ENCODE data around the gene PTPRD. TPM values are rescaled to one million over a fixed set of nuclear protein-coding genes. Genes with fewer than 3 reads are reported as not detected.

Gene PTPRD
- total and polyA plus RNA-seq, 2 of the 4 experiments (the other 2 are of a cell fraction) = 0.07 to 0.18 TPM

- no peak overlapping the region for H2BK15ac ChIP-seq (ENCODE audit: low read depth, low read length)
- no peak overlapping the region for H3K23ac ChIP-seq (ENCODE audit: low read depth, low read length)
- no peak overlapping the region for H2BK20ac ChIP-seq (ENCODE audit: low read depth, low read length)
- in situ Hi-C loops (cut with MboI; ENCODE audit: low sequenced_read_pairs) (no loop called here), dilution Hi-C loops (cut with HindIII; ENCODE audit: low sequenced_read_pairs, unreplicated experiment) (no loop called here), intact Hi-C loops (cut with micrococcal nuclease) (no loop called here)
- H3K4me3 ChIP-seq (ENCODE audit: insufficient read depth, low read depth, low read length) = no peak overlapping the region
- no peaks in the 10 kb centered on the region for H3K9me1 ChIP-seq (ENCODE audit: insufficient read depth, low read length)
- no peaks in the 10 kb centered on the region for H3K27me3 ChIP-seq (ENCODE audit: control insufficient read depth, insufficient read depth, low read length)
- ChIA-PET CTCF (no interaction called here), POLR2A (ENCODE audit: unreplicated experiment) (no interaction called here)
- no peak overlapping the region for H4K8ac ChIP-seq (ENCODE audit: low read depth in 2 of 2, low read length in 2 of 2)
- no peak overlapping the region for H2BK120ac ChIP-seq (ENCODE audit: low read depth, low read length)
- H3K9ac ChIP-seq (ENCODE audit: low read depth, low read length) = no peak overlapping the region
- H3K9me3 ChIP-seq (ENCODE audit: control insufficient read depth, insufficient read depth, low read length) = no peaks in the 10 kb centered on the region
- no peak overlapping the region for H3K56ac ChIP-seq (ENCODE audit: extremely low read depth, insufficient read depth, low read length)
- H2BK5ac ChIP-seq (ENCODE audit: low read depth, low read length, poor library complexity, severe bottlenecking) = no peak overlapping the region
- no peak for ATAC-seq (ENCODE audit: low read depth)
- BruUV-seq (replicated peaks) = no TSS peak
- no peak overlapping the region for H4K91ac ChIP-seq (ENCODE audit: insufficient read depth, low read depth, low read length)
- no peak overlapping the region for H3K4me2 ChIP-seq (ENCODE audit: low read depth, low read length)
- no peak overlapping the region for H4K5ac ChIP-seq (ENCODE audit: low read depth, low read length)
- WGBS, 2 experiments (ENCODE audit: extremely low coverage in 2 of 2, insufficient read length in 1 of 2) = no CpG with 5 or more reads among the region's 6 CpGs
- H2AK9ac ChIP-seq (replicated peaks; ENCODE audit: low read depth, low read length, poor library complexity) = no peak overlapping the region
- H2AK5ac ChIP-seq (ENCODE audit: low read depth, low read length) = no peak overlapping the region
- no peak overlapping the region for H3K14ac ChIP-seq (replicated peaks; ENCODE audit: low read depth, low read length)
- no peaks in the 10 kb centered on the region for H3K79me1 ChIP-seq (ENCODE audit: low read depth in 1 of 2, low read length in 2 of 2)
- no peak for TF ChIP-seq MXI1 (IDR thresholded peaks at IDR 0.05; ENCODE audit: borderline replicate concordance, low read depth, low read length)
- no peak for TF ChIP-seq BHLHE40 (IDR thresholded peaks at IDR 0.05; ENCODE audit: low read depth, low read length)
- no peak for TF ChIP-seq CHD1 (IDR thresholded peaks at IDR 0.05; ENCODE audit: low read depth, low read length)
- TF ChIP-seq RAD21 (IDR thresholded peaks at IDR 0.05; ENCODE audit: low read length) = no peak
- TF ChIP-seq SMC3 (IDR thresholded peaks at IDR 0.05; ENCODE audit: low read depth, low read length) = no peak
- TF ChIP-seq MAZ (IDR thresholded peaks at IDR 0.05; ENCODE audit: borderline replicate concordance, low read depth, low read length) = no peak
- no peak for TF ChIP-seq CEBPB (IDR thresholded peaks at IDR 0.05; ENCODE audit: low read depth, low read length)
- H3K4ac ChIP-seq (ENCODE audit: low read depth, low read length) = no peak overlapping the region
- no peak for DNase-seq
- no peaks in the 10 kb centered on the region for H3K36me3 ChIP-seq (ENCODE audit: control insufficient read depth, insufficient read depth, low read length)
- no peak overlapping the region for H3K18ac ChIP-seq (ENCODE audit: low read depth, low read length)
- no peaks in the 10 kb centered on the region for H3K4me1 ChIP-seq (ENCODE audit: control insufficient read depth, insufficient read depth, low read length)
- no peak overlapping the region for H2AFZ ChIP-seq (replicated peaks; ENCODE audit: low read length, poor library complexity)
- no peaks in the 10 kb centered on the region for H4K20me1 ChIP-seq (ENCODE audit: insufficient read depth, low read length)
- H3K27ac ChIP-seq (ENCODE audit: insufficient read depth, low read length) = no peak overlapping the region
Measured at GRCh38 chr9:8401961-8402705, 2210.7 kb downstream of the PTPRD start.
